Suppressor macrophage treated with lipopolysaccharide for 4 hours (primary cell): Measurements from ENCODE around the gene POLE4.

ENCODE experiments used
- DNase-seq: peaks from one replicate; pipeline ENCODE4 v3.0.0-alpha.2; 2020

Gene POLE4

GRCh38 chr2:75003276-75003675 lies 44.8 kb downstream of the POLE4 start:
- DNase-seq, result no peak

- DNase-seq, result no peak
Observed at GRCh38 chr2:75003773-75004172, 45.3 kb downstream of the POLE4 start.

- no peak for DNase-seq
Observed at GRCh38 chr2:75006041-75006440, 47.6 kb downstream of the POLE4 start.

GRCh38 chr2:75007061-75007460 lies 48.6 kb downstream of the POLE4 start:
- DNase-seq, result no peak

- DNase-seq, result no peak
Observed at GRCh38 chr2:75007819-75008218, 49.4 kb downstream of the POLE4 start.

GRCh38 chr2:75010571-75010970 lies 52.1 kb downstream of the POLE4 start:
- DNase-seq, result no peak

GRCh38 chr2:75012080-75012479 lies 53.6 kb downstream of the POLE4 start:
- DNase-seq, result no peak

- DNase-seq, result peak; percentile 93
Observed at GRCh38 chr2:75018162-75018561, 59.7 kb downstream of the POLE4 start.
